K562 (cell line): ENCODE results near the gene CDH20.

ENCODE experiments used
- CHD2 ChIP-seq: IDR thresholded peaks from 2 replicates; pipeline ENCODE4 v1.6.1; 2011; ENCODE audit warnings: low read depth, low read length
- CLOCK ChIP-seq: fragments of 250-450 bp; sonication (Bioruptor Pico); IDR thresholded peaks from 2 replicates; pipeline ENCODE4 v1.4.0; 2020; ENCODE audit warnings: mild to moderate bottlenecking, moderate library complexity, borderline replicate concordance
- MAFK ChIP-seq: IDR thresholded peaks from 2 replicates; pipeline ENCODE4 v1.6.1; 2011; ENCODE audit warnings: low read length, improper control_type of control experiment
- MCM7 ChIP-seq, 2 experiments: fragments of 450-650 bp; IDR thresholded peaks; 2 replicates each; pipeline ENCODE4 v1.6.1; 2016 to 2018
- NBN ChIP-seq: fragments of 450-650 bp; IDR thresholded peaks from 2 replicates; pipeline ENCODE4 v1.6.1; 2016; ENCODE audit warnings: low read depth, mild to moderate bottlenecking
- NFIC ChIP-seq: fragments of 450-650 bp; IDR thresholded peaks from 2 replicates; pipeline ENCODE4 v1.6.1; 2017; ENCODE audit warnings: mild to moderate bottlenecking, inconsistent platforms
- NR2C2 ChIP-seq, 2 experiments: fragments of 200-800 bp in 1 of 2; sonication (Bioruptor generic) in 1 of 2; sonication (generic) in 1 of 2; formaldehyde crosslinking in 1 of 2; IDR thresholded peaks; 2 replicates each; pipeline versions ENCODE4 v1.6.1 to v1.8.0; 2016 to 2022; ENCODE audit warnings: mild to moderate bottlenecking in 1 of 2, missing compliant biosample characterization in 1 of 2, missing genetic modification characterization in 1 of 2, missing genetic modification reagents in 1 of 2
- POLR2G ChIP-seq: fragments of 200-400 bp; formaldehyde crosslinking; IDR thresholded peaks from 2 replicates; pipeline ENCODE4 v1.6.1; 2017; ENCODE audit warnings: low read depth, mild to moderate bottlenecking, antibody characterized with exemption, low read length, moderate library complexity
- RBM25 ChIP-seq: fragments of 200-400 bp; formaldehyde crosslinking; IDR thresholded peaks from 2 replicates; pipeline ENCODE4 v1.6.1; 2018; ENCODE audit warnings: low read length, low read depth, moderate library complexity; ENCODE audit not compliant: severe bottlenecking
- TCF7L2 ChIP-seq: fragments of 150-350 bp; IDR thresholded peaks from 2 replicates; pipeline ENCODE4 v1.6.1; 2016; ENCODE audit warnings: low read depth, mild to moderate bottlenecking, low read length, moderate library complexity
- ZBED1 ChIP-seq: IDR thresholded peaks from 2 replicates; pipeline ENCODE4 v1.6.1; 2014
- ZFP30 ChIP-seq: fragments of 250-450 bp; sonication (Bioruptor Pico); IDR thresholded peaks from 2 replicates; pipeline ENCODE4 v1.8.0; 2022; ENCODE audit warnings: moderate library complexity, mild to moderate bottlenecking, inconsistent platforms, borderline replicate concordance
- TF ChIP-seq, protein P1 (sequence below), 3 experiments: IDR thresholded peaks in 2 of 3; conservative IDR thresholded peaks in 1 of 3; 2 replicates each; pipeline ENCODE4 v1.5.1; 2011 to 2012; ENCODE audit warnings: low read length in 3 of 3, mild to moderate bottlenecking in 3 of 3, control low read depth in 2 of 3, improper control_type of control experiment in 1 of 3, inconsistent platforms in 1 of 3, low read depth in 1 of 3, mixed read lengths in 1 of 3, moderate library complexity in 1 of 3; ENCODE audit not compliant: insufficient read depth in 2 of 3
- TF ChIP-seq, protein P2 (sequence below): conservative IDR thresholded peaks from 2 replicates; pipeline ENCODE4 v1.6.1; 2011; ENCODE audit warnings: low read depth, mild to moderate bottlenecking, low read length; ENCODE audit not compliant: control insufficient read depth

- no peak for TF ChIP-seq TCF7L2
- TF ChIP-seq, protein P1, sequence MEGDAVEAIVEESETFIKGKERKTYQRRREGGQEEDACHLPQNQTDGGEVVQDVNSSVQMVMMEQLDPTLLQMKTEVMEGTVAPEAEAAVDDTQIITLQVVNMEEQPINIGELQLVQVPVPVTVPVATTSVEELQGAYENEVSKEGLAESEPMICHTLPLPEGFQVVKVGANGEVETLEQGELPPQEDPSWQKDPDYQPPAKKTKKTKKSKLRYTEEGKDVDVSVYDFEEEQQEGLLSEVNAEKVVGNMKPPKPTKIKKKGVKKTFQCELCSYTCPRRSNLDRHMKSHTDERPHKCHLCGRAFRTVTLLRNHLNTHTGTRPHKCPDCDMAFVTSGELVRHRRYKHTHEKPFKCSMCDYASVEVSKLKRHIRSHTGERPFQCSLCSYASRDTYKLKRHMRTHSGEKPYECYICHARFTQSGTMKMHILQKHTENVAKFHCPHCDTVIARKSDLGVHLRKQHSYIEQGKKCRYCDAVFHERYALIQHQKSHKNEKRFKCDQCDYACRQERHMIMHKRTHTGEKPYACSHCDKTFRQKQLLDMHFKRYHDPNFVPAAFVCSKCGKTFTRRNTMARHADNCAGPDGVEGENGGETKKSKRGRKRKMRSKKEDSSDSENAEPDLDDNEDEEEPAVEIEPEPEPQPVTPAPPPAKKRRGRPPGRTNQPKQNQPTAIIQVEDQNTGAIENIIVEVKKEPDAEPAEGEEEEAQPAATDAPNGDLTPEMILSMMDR (IDR thresholded peaks at IDR 0.05 in 2 of 3, conservative IDR thresholded peaks at IDR 0.05 in 1 of 3; ENCODE audit: insufficient read depth in 2 of 3, low read depth in 1 of 3, low read length in 3 of 3) = no peak
- TF ChIP-seq MCM7 (IDR thresholded peaks at IDR 0.05) = no peak
- TF ChIP-seq CLOCK = no peak
- no peak for TF ChIP-seq NFIC
- no peak for TF ChIP-seq NBN
- TF ChIP-seq RBM25 = no peak
- no peak for TF ChIP-seq NR2C2 (CRISPR knock-in tag; IDR thresholded peaks at IDR 0.05)
- no peak for TF ChIP-seq NR2C2 (tag; IDR thresholded peaks at IDR 0.05)
- TF ChIP-seq POLR2G = no peak
- TF ChIP-seq CHD2 = no peak
- TF ChIP-seq ZBED1 = no peak
- no peak for TF ChIP-seq ZFP30
- TF ChIP-seq MAFK = no peak
- TF ChIP-seq, protein P2, sequence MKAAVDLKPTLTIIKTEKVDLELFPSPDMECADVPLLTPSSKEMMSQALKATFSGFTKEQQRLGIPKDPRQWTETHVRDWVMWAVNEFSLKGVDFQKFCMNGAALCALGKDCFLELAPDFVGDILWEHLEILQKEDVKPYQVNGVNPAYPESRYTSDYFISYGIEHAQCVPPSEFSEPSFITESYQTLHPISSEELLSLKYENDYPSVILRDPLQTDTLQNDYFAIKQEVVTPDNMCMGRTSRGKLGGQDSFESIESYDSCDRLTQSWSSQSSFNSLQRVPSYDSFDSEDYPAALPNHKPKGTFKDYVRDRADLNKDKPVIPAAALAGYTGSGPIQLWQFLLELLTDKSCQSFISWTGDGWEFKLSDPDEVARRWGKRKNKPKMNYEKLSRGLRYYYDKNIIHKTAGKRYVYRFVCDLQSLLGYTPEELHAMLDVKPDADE = no peak
Measured at GRCh38 chr18:61575419-61575818, 242.2 kb downstream of the CDH20 start.
